Activated naive CD8-positive, alpha-beta T cell treated with anti-CD3 and anti-CD28 coated beads for 36 hours (primary cell): ENCODE data around the gene LRP5. TPM values are rescaled to one million over a fixed set of nuclear protein-coding genes. Genes with fewer than 3 reads are reported as not detected.
"Not testable (repeated sequence)": the region's sequence is repeated elsewhere in the genome, so short reads cannot be mapped to it uniquely, and the experiment has no call there.

Experiments used
- DNase-seq: peaks from one replicate; pipeline ENCODE4 v3.0.0; 2021
- H3K27ac Mint-ChIP-seq: one replicate; pipeline ENCODE4 v1.8.0; 2022; ENCODE audit warnings: mild to moderate bottlenecking, moderate library complexity, mixed read lengths
- H3K27me3 Mint-ChIP-seq: one replicate; pipeline ENCODE4 v1.8.0; 2022; ENCODE audit warnings: mild to moderate bottlenecking, mixed read lengths
- H3K36me3 Mint-ChIP-seq: one replicate; pipeline ENCODE4 v1.8.0; 2021; ENCODE audit warnings: mild to moderate bottlenecking, mixed read lengths
- H3K4me1 Mint-ChIP-seq: one replicate; pipeline ENCODE4 v1.8.0; 2021; ENCODE audit warnings: mixed read lengths
- H3K4me3 Mint-ChIP-seq: one replicate; pipeline ENCODE4 v1.8.0; 2022; ENCODE audit warnings: mild to moderate bottlenecking, moderate library complexity, mixed read lengths
- H3K9me3 Mint-ChIP-seq: one replicate; pipeline ENCODE4 v1.8.0; 2022; ENCODE audit warnings: mixed read lengths
- total RNA-seq, 2 experiments: library from RNA; stranded (reverse); gene quantifications; one replicate each; pipeline ENCODE4 v1.2.3, GENCODE V29; 2021

The LRP5 gene
- total RNA-seq, 2 experiments from 2014 or later = 12.7 to 15.4 TPM

DNA sequence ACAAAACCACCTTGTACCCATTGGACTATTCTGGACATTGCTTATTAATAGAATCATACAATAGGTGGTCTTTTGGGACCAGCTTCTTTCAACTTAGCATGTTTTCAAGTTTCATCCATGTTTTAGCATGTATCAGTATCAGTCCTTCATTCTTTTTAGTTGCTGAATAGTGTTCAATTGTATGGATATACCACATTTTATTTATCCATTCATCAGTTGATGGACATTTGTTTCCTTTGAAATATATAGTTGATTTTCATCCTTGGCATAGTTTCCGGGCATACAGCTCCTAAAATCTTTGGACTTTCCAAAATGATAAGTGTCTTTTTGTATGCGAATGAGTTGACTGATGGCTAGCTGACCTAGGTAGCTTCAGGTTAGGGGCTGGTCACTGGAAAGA lies 160.4 kb downstream of the LRP5 start:
- H3K36me3 Mint-ChIP-seq = peaks cover 58% of the 10 kb centered on the region
- peak overlapping the region; percentile 87 for H3K27ac Mint-ChIP-seq
- H3K4me1 Mint-ChIP-seq = peaks cover 68% of the 10 kb centered on the region
- H3K9me3 Mint-ChIP-seq = peaks cover 2% of the 10 kb centered on the region
- H3K27me3 Mint-ChIP-seq = no peaks in the 10 kb centered on the region
- DNase-seq = no peak
- H3K4me3 Mint-ChIP-seq = no peak overlapping the region

- peak overlapping the region; percentile 87 for H3K27ac Mint-ChIP-seq
- peaks cover 2% of the 10 kb centered on the region for H3K9me3 Mint-ChIP-seq
- no peak overlapping the region for H3K4me3 Mint-ChIP-seq
These were observed 161.3 kb downstream of the LRP5 start for GRCh38 chr11:68473693-68474092.

GRCh38 chr11:68475626-68476025 lies 163.2 kb downstream of the LRP5 start:
- H3K4me1 Mint-ChIP-seq = peaks cover 62% of the 10 kb centered on the region
- not testable (repeated sequence) for H3K9me3 Mint-ChIP-seq, H3K27me3 Mint-ChIP-seq, H3K27ac Mint-ChIP-seq, H3K4me3 Mint-ChIP-seq, DNase-seq
- H3K36me3 Mint-ChIP-seq = peaks cover 72% of the 10 kb centered on the region

More at GRCh38 chr11:68473693-68474092, 161.3 kb downstream of the LRP5 start:
- H3K4me1 Mint-ChIP-seq = peaks cover 67% of the 10 kb centered on the region
- no peaks in the 10 kb centered on the region for H3K27me3 Mint-ChIP-seq
- no peak for DNase-seq
- H3K36me3 Mint-ChIP-seq = peaks cover 64% of the 10 kb centered on the region

GRCh38 chr11:68479390-68479789 lies 167.0 kb downstream of the LRP5 start:
- Mint-ChIP-seq H3K27ac (no peak overlapping the region), H3K9me3 (peaks cover 10% of the 10 kb centered on the region), H3K36me3 (peaks cover 62% of the 10 kb centered on the region), H3K4me1 (peaks cover 50% of the 10 kb centered on the region), H3K4me3 (no peak overlapping the region), H3K27me3 (no peaks in the 10 kb centered on the region)
- DNase-seq = no peak

GRCh38 chr11:68480193-68480592 lies 167.8 kb downstream of the LRP5 start:
- H3K27me3 Mint-ChIP-seq = no peaks in the 10 kb centered on the region
- H3K9me3 Mint-ChIP-seq = peaks cover 10% of the 10 kb centered on the region
- no peak for DNase-seq
- H3K4me1 Mint-ChIP-seq = peaks cover 54% of the 10 kb centered on the region
- no peak overlapping the region for H3K4me3 Mint-ChIP-seq
- peaks cover 58% of the 10 kb centered on the region for H3K36me3 Mint-ChIP-seq
- H3K27ac Mint-ChIP-seq = no peak overlapping the region

GRCh38 chr11:68480852-68481510 lies 168.6 kb downstream of the LRP5 start:
- peaks cover 57% of the 10 kb centered on the region for H3K4me1 Mint-ChIP-seq
- no peak for DNase-seq
- no peak overlapping the region for H3K4me3 Mint-ChIP-seq
- H3K9me3 Mint-ChIP-seq = peaks cover 12% of the 10 kb centered on the region
- no peaks in the 10 kb centered on the region for H3K27me3 Mint-ChIP-seq
- H3K27ac Mint-ChIP-seq = no peak overlapping the region
- H3K36me3 Mint-ChIP-seq = peaks cover 57% of the 10 kb centered on the region

DNA sequence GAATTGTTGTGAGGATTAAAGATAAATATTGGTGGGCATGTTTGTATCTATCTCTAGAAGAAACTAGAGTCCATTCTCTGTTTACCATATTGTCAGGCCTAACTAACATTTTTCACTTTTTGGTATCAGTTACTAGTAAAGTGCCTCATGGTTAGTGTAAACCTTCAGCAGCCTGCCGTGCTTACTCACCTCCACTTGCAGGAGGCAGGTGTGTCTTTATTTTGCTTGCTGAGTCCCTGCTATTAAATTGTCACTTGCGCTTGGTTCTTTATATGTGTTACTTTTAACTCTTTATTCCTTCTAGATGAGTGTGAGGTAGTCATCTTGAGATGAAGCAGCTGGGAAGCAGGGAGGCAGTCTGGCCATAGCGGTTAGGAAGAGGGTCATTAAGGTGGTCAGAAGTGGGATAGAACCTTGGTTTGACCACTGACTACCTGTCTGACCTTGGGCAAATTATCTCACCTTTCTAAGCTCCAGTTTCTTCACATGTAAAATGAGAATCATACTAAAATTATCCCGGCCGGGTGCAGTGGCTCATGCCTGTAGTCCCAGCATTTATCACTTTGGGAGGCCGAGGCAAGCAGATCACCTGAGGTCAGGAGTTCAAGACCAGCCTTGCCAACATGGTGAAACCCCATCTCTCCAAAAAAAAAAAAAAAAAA lies 169.3 kb downstream of the LRP5 start:
- H3K27me3 Mint-ChIP-seq = no peaks in the 10 kb centered on the region
- H3K4me3 Mint-ChIP-seq = no peak overlapping the region
- H3K36me3 Mint-ChIP-seq = peaks cover 58% of the 10 kb centered on the region
- peaks cover 14% of the 10 kb centered on the region for H3K9me3 Mint-ChIP-seq
- no peak overlapping the region for H3K27ac Mint-ChIP-seq
- H3K4me1 Mint-ChIP-seq = peaks cover 62% of the 10 kb centered on the region
- DNase-seq = no peak

- H3K4me3 Mint-ChIP-seq = no peak overlapping the region
- H3K27ac Mint-ChIP-seq = no peak overlapping the region
- peaks cover 34% of the 10 kb centered on the region for H3K36me3 Mint-ChIP-seq
- H3K4me1 Mint-ChIP-seq = peaks cover 63% of the 10 kb centered on the region
- H3K27me3 Mint-ChIP-seq = no peaks in the 10 kb centered on the region
- no peak for DNase-seq
- peaks cover 7% of the 10 kb centered on the region for H3K9me3 Mint-ChIP-seq
These were observed 176.2 kb downstream of the LRP5 start for GRCh38 chr11:68488623-68489022.

GRCh38 chr11:68495220-68495729 lies 182.9 kb downstream of the LRP5 start:
- Mint-ChIP-seq H3K4me1 (peaks cover 67% of the 10 kb centered on the region), H3K4me3 (no peak overlapping the region), H3K36me3 (peaks cover 11% of the 10 kb centered on the region), H3K27ac (no peak overlapping the region), H3K9me3 (no peaks in the 10 kb centered on the region), H3K27me3 (no peaks in the 10 kb centered on the region)
- no peak for DNase-seq

GRCh38 chr11:68495872-68496271 lies 183.5 kb downstream of the LRP5 start:
- Mint-ChIP-seq H3K4me3 (no peak overlapping the region), H3K4me1 (peaks cover 68% of the 10 kb centered on the region), H3K9me3 (no peaks in the 10 kb centered on the region), H3K36me3 (peaks cover 15% of the 10 kb centered on the region), H3K27me3 (no peaks in the 10 kb centered on the region), H3K27ac (no peak overlapping the region)
- DNase-seq = no peak

GRCh38 chr11:68497761-68498160 lies 185.4 kb downstream of the LRP5 start:
- Mint-ChIP-seq H3K36me3 (peaks cover 15% of the 10 kb centered on the region), H3K4me1 (peaks cover 67% of the 10 kb centered on the region), H3K9me3 (no peaks in the 10 kb centered on the region), H3K27me3 (no peaks in the 10 kb centered on the region), H3K27ac (no peak overlapping the region), H3K4me3 (no peak overlapping the region)
- no peak for DNase-seq

DNA sequence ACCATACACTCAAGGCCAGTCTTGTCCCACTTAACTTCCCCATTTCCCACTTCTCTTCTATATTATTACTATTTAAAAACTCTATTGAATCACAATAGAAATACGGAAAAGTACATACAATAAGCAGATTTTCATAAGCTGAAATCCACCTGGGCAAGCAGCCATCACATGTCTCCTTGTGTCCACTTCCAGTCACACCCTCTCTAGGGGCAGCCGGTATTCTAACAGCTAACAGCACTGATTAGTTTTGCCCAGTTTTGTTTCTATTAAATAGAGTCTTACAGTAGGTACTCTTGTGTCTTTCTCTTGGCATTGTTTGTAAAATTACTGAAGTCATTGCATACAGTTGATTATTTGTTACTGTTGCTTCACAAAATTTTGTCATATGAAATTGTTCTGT lies 185.9 kb downstream of the LRP5 start:
- Mint-ChIP-seq H3K27me3 (no peaks in the 10 kb centered on the region), H3K27ac (no peak overlapping the region), H3K36me3 (peaks cover 12% of the 10 kb centered on the region), H3K4me1 (peaks cover 66% of the 10 kb centered on the region), H3K9me3 (no peaks in the 10 kb centered on the region), H3K4me3 (no peak overlapping the region)
- DNase-seq = no peak

Other genes starting within 250 kb of the LRP5 start
- 10 to 100 TPM; 17.6 to 17.8 TPM for gene CHKA, start 191.2 kb upstream of the LRP5 start, total RNA-seq
- gene KMT5B, start 99.3 kb upstream of the LRP5 start, total RNA-seq = 10 to 100 TPM; 15.7 to 18.4 TPM
- gene C11orf24, start 40.6 kb upstream of the LRP5 start, total RNA-seq = 10 to 100 TPM; 42.2 to 44.6 TPM
- gene PPP6R3, start 148.2 kb downstream of the LRP5 start, total RNA-seq = 100 to 1,000 TPM; 122 to 123 TPM